ENCODE results near the gene BCAS4. TPM values are rescaled to one million over a fixed set of nuclear protein-coding genes. Genes with fewer than 3 reads are reported as not detected.

The BCAS4 gene
- total and polyA plus RNA-seq, 3 donors from 2014 or later = 5.8 to 10.8 (median 7.6) TPM

DNA sequence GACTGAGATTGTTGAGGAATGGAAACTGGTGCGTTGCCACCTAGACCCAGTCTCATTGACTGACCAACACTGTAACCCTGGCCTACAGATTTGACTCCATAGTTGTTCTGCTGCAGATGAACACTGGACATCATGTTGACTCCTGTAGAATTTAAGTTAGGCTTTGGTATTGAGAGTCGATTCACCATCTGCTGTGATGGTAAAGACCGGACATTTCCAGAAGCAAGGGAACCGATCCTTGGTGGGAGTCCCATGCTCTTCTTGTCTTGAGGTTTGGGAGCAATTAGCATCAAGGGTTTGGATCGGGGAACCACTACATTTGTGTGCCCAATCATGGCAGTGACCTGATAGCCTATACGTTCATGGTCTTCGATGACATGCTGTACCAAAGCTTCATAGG, 98.8 kb downstream of the BCAS4 start:
- Histone ChIP-seq H3K27ac (no peak overlapping the region), H3K4me1 (no peaks in the 10 kb centered on the region), H3K4me3 (no peak overlapping the region), H3K9me3 (no peaks in the 10 kb centered on the region), H3K27me3 (no peaks in the 10 kb centered on the region), H3K36me3 (ENCODE audit: low read depth, missing control alignments) (no peaks in the 10 kb centered on the region)
- 91 to 95% methylated on average over 7 of the region's 7 CpGs for WGBS, 2 donors
- intact Hi-C loops (cut with DNase I; ENCODE audit: low total_unique reads) = no loop called here
- no peak for TF ChIP-seq POLR2A (IDR thresholded peaks at IDR 0.05)
- TF ChIP-seq, protein P1, sequence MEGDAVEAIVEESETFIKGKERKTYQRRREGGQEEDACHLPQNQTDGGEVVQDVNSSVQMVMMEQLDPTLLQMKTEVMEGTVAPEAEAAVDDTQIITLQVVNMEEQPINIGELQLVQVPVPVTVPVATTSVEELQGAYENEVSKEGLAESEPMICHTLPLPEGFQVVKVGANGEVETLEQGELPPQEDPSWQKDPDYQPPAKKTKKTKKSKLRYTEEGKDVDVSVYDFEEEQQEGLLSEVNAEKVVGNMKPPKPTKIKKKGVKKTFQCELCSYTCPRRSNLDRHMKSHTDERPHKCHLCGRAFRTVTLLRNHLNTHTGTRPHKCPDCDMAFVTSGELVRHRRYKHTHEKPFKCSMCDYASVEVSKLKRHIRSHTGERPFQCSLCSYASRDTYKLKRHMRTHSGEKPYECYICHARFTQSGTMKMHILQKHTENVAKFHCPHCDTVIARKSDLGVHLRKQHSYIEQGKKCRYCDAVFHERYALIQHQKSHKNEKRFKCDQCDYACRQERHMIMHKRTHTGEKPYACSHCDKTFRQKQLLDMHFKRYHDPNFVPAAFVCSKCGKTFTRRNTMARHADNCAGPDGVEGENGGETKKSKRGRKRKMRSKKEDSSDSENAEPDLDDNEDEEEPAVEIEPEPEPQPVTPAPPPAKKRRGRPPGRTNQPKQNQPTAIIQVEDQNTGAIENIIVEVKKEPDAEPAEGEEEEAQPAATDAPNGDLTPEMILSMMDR (IDR thresholded peaks at IDR 0.05) = no peak
- DNase-seq = no peak

DNA sequence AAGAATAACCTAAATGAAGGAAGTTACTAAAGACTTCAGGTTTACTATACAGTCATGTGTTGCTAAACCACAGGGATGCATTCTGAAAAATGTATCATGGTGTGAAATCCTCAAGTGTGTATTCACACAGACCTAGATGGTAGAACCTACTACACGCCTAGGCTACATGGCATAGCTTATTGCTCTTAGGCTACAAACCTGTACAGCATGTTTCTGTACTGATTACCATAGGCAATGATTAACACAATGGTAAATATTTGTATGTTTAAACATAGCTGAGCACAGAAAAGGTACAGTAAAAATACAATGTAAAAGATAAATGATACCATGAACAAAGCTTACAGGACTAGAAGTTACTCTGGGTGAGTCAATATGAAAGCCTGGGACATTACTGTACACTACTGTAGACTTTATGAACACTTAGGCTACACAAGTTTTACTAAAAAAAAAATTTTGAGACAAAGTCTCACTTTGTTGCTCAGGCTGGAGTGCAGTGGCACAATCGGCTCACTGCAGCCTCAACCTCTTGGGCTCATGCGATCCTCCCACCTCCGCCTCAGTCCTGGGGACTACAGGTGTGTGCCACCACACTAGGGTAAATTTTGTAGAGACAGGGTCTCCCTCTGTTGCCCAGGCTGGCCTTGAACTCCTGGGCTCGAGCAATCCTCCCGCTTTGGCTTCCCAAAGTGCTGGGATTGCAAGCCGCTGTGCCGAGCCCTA, 100.4 kb downstream of the BCAS4 start:
- H3K36me3 ChIP-seq (ENCODE audit: low read depth, missing control alignments) = no peaks in the 10 kb centered on the region
- TF ChIP-seq POLR2A (IDR thresholded peaks at IDR 0.05) = no peak
- TF ChIP-seq, protein P1 (IDR thresholded peaks at IDR 0.05) = no peak
- whole genome bisulfite sequencing, 2 donors = 91 to 95% methylated on average over 8 of the region's 8 CpGs

DNA sequence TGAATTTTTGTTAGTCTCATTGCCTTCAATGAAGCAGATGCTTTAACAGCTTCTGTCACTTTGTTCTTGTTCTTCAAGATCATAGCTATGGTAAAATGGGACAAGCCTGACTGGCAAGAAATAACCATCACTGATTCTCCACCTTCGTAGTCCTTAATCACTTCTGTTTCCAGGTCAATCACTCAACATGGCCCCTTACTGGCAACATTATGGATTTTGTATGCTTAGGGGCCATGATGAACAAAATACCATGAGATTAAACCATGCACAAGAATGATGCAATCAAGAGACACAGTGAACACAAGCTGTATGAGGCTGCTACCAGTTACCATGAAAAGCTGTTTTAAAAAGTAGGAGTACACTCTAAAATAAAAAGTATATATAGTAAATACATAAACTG, 103.6 kb downstream of the BCAS4 start:
- H3K27me3 ChIP-seq = no peaks in the 10 kb centered on the region
- intact Hi-C loops (cut with DNase I; ENCODE audit: low total_unique reads) = no loop called here
- H3K4me3 ChIP-seq = no peak overlapping the region
- no peaks in the 10 kb centered on the region for H3K36me3 ChIP-seq (ENCODE audit: low read depth, missing control alignments)
- H3K27ac ChIP-seq = no peak overlapping the region
- TF ChIP-seq, protein P1 (IDR thresholded peaks at IDR 0.05) = no peak
- TF ChIP-seq POLR2A (IDR thresholded peaks at IDR 0.05) = no peak
- peaks cover 4% of the 10 kb centered on the region for H3K4me1 ChIP-seq
- 80 to 90% methylated on average over 1 of the region's 1 CpG for WGBS, 2 donors
- DNase-seq = no peak
- H3K9me3 ChIP-seq = no peaks in the 10 kb centered on the region

More for the DNA sequence above, 100.4 kb downstream of the BCAS4 start:
- H3K4me1 ChIP-seq = no peaks in the 10 kb centered on the region
- no peaks in the 10 kb centered on the region for H3K9me3 ChIP-seq
- intact Hi-C loops (cut with DNase I; ENCODE audit: low total_unique reads) = no loop called here
- DNase-seq = no peak
- H3K4me3 ChIP-seq = no peak overlapping the region
- H3K27me3 ChIP-seq = no peaks in the 10 kb centered on the region
- H3K27ac ChIP-seq = no peak overlapping the region

DNA sequence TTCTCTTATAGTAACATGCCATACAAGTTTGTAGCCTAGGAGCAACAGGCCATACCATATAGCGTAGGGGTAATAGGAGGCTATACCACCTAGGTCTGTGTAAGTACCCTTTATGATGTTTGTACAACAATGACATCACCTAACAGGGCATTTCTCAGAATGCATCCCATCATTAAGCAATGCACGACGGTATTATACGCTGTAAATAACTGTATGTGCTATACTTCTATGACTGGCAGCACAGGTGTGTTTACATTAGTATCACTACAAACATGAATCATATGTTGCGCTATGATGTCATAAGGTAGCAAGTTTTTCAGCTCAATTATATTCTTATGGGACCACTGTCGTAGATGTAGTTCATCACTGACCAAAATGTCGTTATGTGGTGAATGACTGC, 105.4 kb downstream of the BCAS4 start:
- TF ChIP-seq, protein P1 (IDR thresholded peaks at IDR 0.05) = no peak
- TF ChIP-seq POLR2A (IDR thresholded peaks at IDR 0.05) = no peak
- Histone ChIP-seq H3K27ac (no peak overlapping the region), H3K4me1 (peaks cover 10% of the 10 kb centered on the region), H3K9me3 (no peaks in the 10 kb centered on the region), H3K36me3 (ENCODE audit: low read depth, missing control alignments) (no peaks in the 10 kb centered on the region), H3K4me3 (no peak overlapping the region), H3K27me3 (no peaks in the 10 kb centered on the region)
- intact Hi-C loops (cut with DNase I; ENCODE audit: low total_unique reads) = no loop called here
- no peak for DNase-seq
- WGBS, 2 donors = 95 to 96% methylated on average over 7 of the region's 7 CpGs

DNA sequence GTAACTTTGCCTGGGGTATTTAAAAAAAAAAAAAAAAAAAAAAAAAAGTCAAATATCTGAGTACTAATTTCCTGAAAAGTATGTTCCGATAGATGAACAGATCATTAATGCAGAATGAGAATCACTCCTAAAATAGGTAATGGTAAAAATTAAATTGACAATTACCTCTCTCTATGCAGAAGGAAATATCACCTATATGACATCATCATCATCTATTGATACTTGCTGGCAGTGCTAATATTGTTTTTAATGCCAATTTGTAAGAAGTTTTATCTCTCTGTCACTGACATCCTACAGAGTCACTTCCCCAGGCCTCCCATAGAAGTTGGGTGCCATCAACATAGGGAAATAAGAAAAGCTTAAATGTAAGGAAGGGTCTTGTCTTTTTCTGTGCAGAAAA, 106.4 kb downstream of the BCAS4 start:
- no peaks in the 10 kb centered on the region for H3K9me3 ChIP-seq
- 90 to 93% methylated on average over 1 of the region's 1 CpG for whole genome bisulfite sequencing, 2 donors
- H3K36me3 ChIP-seq (ENCODE audit: low read depth, missing control alignments) = no peaks in the 10 kb centered on the region
- TF ChIP-seq, protein P1 (IDR thresholded peaks at IDR 0.05) = no peak
- TF ChIP-seq POLR2A (IDR thresholded peaks at IDR 0.05) = no peak
- intact Hi-C loops (cut with DNase I; ENCODE audit: low total_unique reads) = no loop called here
- H3K4me3 ChIP-seq = no peak overlapping the region
- H3K27ac ChIP-seq = no peak overlapping the region
- no peaks in the 10 kb centered on the region for H3K27me3 ChIP-seq
- peaks cover 10% of the 10 kb centered on the region for H3K4me1 ChIP-seq
- no peak for DNase-seq
